ENCODE data around the gene CYB5R4.
"Not testable (repeated sequence)": the region's sequence is repeated elsewhere in the genome, so short reads cannot be mapped to it uniquely, and the experiment has no call there.

Gene CYB5R4

GRCh38 chr6:83917001-83917400, 57.5 kb downstream of the CYB5R4 start:
- Mint-ChIP-seq H3K9me3 (no peaks in the 10 kb centered on the region), H3K27ac (no peak overlapping the region), H3K36me3 (peaks cover 16% of the 10 kb centered on the region), H3K4me3 (no peak overlapping the region), H3K4me1 (no peaks in the 10 kb centered on the region)
- DNase-seq (ENCODE audit: low spot score in 2 of 2) (no peak), ATAC-seq (peak; percentile 40)

- no peaks in the 10 kb centered on the region for H3K4me1 Mint-ChIP-seq
- ATAC-seq (no peak), DNase-seq (ENCODE audit: low spot score in 2 of 2) (no peak)
- H3K27ac Mint-ChIP-seq = no peak overlapping the region
- peaks cover 39% of the 10 kb centered on the region for H3K36me3 Mint-ChIP-seq
- no peak overlapping the region for H3K4me3 Mint-ChIP-seq
- H3K9me3 Mint-ChIP-seq = no peaks in the 10 kb centered on the region
Observed at GRCh38 chr6:83920017-83920416, 60.5 kb downstream of the CYB5R4 start.

GRCh38 chr6:83921315-83921714, 61.8 kb downstream of the CYB5R4 start:
- H3K4me1 Mint-ChIP-seq = no peaks in the 10 kb centered on the region
- H3K27ac Mint-ChIP-seq = no peak overlapping the region
- H3K36me3 Mint-ChIP-seq = peaks cover 49% of the 10 kb centered on the region
- H3K9me3 Mint-ChIP-seq = no peaks in the 10 kb centered on the region
- DNase-seq (ENCODE audit: low spot score in 2 of 2) (no peak), ATAC-seq (no peak)
- H3K4me3 Mint-ChIP-seq = no peak overlapping the region

- H3K27ac Mint-ChIP-seq = no peak overlapping the region
- no peaks in the 10 kb centered on the region for H3K9me3 Mint-ChIP-seq
- no peak overlapping the region for H3K4me3 Mint-ChIP-seq
- no peak for ATAC-seq
- no peaks in the 10 kb centered on the region for H3K4me1 Mint-ChIP-seq
- H3K36me3 Mint-ChIP-seq = peaks cover 66% of the 10 kb centered on the region
- no peak for DNase-seq (ENCODE audit: low spot score in 2 of 2)
Observed at GRCh38 chr6:83927470-83927869, 68.0 kb downstream of the CYB5R4 start.

GRCh38 chr6:83928286-83928685, 68.8 kb downstream of the CYB5R4 start:
- DNase-seq (ENCODE audit: low spot score in 2 of 2) (no peak), ATAC-seq (no peak)
- Mint-ChIP-seq H3K27ac (no peak overlapping the region), H3K4me3 (no peak overlapping the region), H3K4me1 (no peaks in the 10 kb centered on the region), H3K9me3 (no peaks in the 10 kb centered on the region), H3K36me3 (peaks cover 58% of the 10 kb centered on the region)

- ATAC-seq; H3K4me3 Mint-ChIP-seq; H3K36me3 Mint-ChIP-seq; DNase-seq (ENCODE audit: low spot score in 2 of 2); H3K4me1 Mint-ChIP-seq; H3K27ac Mint-ChIP-seq: not testable (repeated sequence)
- peaks cover 31% of the 10 kb centered on the region for H3K9me3 Mint-ChIP-seq
Observed at GRCh38 chr6:83946201-83946833, 86.8 kb downstream of the CYB5R4 start.

- not testable (repeated sequence) for ATAC-seq; H3K27ac Mint-ChIP-seq; H3K36me3 Mint-ChIP-seq; H3K4me3 Mint-ChIP-seq; DNase-seq (ENCODE audit: low spot score in 2 of 2); H3K4me1 Mint-ChIP-seq
- peaks cover 31% of the 10 kb centered on the region for H3K9me3 Mint-ChIP-seq
Observed at GRCh38 chr6:83947983-83948382, 88.5 kb downstream of the CYB5R4 start.

- H3K36me3 Mint-ChIP-seq = no peaks in the 10 kb centered on the region
- peaks cover 27% of the 10 kb centered on the region for H3K9me3 Mint-ChIP-seq
- ATAC-seq (no peak), DNase-seq (ENCODE audit: low spot score in 2 of 2) (no peak)
- H3K4me3 Mint-ChIP-seq = no peak overlapping the region
- H3K27ac Mint-ChIP-seq = no peak overlapping the region
- H3K4me1 Mint-ChIP-seq = peaks cover 6% of the 10 kb centered on the region
Observed at GRCh38 chr6:83948851-83949250, 89.4 kb downstream of the CYB5R4 start.

- DNase-seq (ENCODE audit: low spot score in 2 of 2); H3K27ac Mint-ChIP-seq; H3K4me1 Mint-ChIP-seq; ATAC-seq; H3K4me3 Mint-ChIP-seq: not testable (repeated sequence)
- Mint-ChIP-seq H3K36me3 (peaks cover 14% of the 10 kb centered on the region), H3K9me3 (peaks cover 16% of the 10 kb centered on the region)
Observed at GRCh38 chr6:83951423-83951822, 91.9 kb downstream of the CYB5R4 start.

GRCh38 chr6:83952830-83953229, 93.3 kb downstream of the CYB5R4 start:
- Mint-ChIP-seq H3K9me3 (peaks cover 5% of the 10 kb centered on the region), H3K36me3 (peaks cover 24% of the 10 kb centered on the region), H3K4me1 (peaks cover 6% of the 10 kb centered on the region), H3K27ac (no peak overlapping the region), H3K4me3 (no peak overlapping the region)
- DNase-seq (ENCODE audit: low spot score in 2 of 2) = no peak
- ATAC-seq = no peak

- no peak for DNase-seq (ENCODE audit: low spot score in 2 of 2)
- peaks cover 32% of the 10 kb centered on the region for H3K36me3 Mint-ChIP-seq
- H3K4me1 Mint-ChIP-seq = peaks cover 12% of the 10 kb centered on the region
- no peak overlapping the region for H3K27ac Mint-ChIP-seq
- H3K4me3 Mint-ChIP-seq = no peak overlapping the region
- ATAC-seq = no peak
- H3K9me3 Mint-ChIP-seq = no peaks in the 10 kb centered on the region
Observed at GRCh38 chr6:83954371-83954770, 94.9 kb downstream of the CYB5R4 start.

- peaks cover 6% of the 10 kb centered on the region for H3K4me1 Mint-ChIP-seq
- no peak overlapping the region for H3K4me3 Mint-ChIP-seq
- no peaks in the 10 kb centered on the region for H3K9me3 Mint-ChIP-seq
- no peak for DNase-seq (ENCODE audit: low spot score in 2 of 2)
- peaks cover 58% of the 10 kb centered on the region for H3K36me3 Mint-ChIP-seq
- ATAC-seq = no peak
- no peak overlapping the region for H3K27ac Mint-ChIP-seq
Observed at GRCh38 chr6:83958241-83958685, 98.8 kb downstream of the CYB5R4 start.

GRCh38 chr6:83960664-83961063, 101.2 kb downstream of the CYB5R4 start:
- Mint-ChIP-seq H3K9me3 (peaks cover 9% of the 10 kb centered on the region), H3K4me3 (no peak overlapping the region), H3K36me3 (peaks cover 57% of the 10 kb centered on the region), H3K27ac (no peak overlapping the region), H3K4me1 (peaks cover 6% of the 10 kb centered on the region)
- peak; percentile 61 for ATAC-seq
- DNase-seq (ENCODE audit: low spot score in 2 of 2) = no peak

- no peak for ATAC-seq
- Mint-ChIP-seq H3K27ac (no peak overlapping the region), H3K4me3 (no peak overlapping the region), H3K9me3 (peaks cover 13% of the 10 kb centered on the region), H3K4me1 (peaks cover 6% of the 10 kb centered on the region), H3K36me3 (peaks cover 41% of the 10 kb centered on the region)
- no peak for DNase-seq (ENCODE audit: low spot score in 2 of 2)
Observed at GRCh38 chr6:83962582-83962981, 103.1 kb downstream of the CYB5R4 start.

GRCh38 chr6:83966539-83966938, 107.0 kb downstream of the CYB5R4 start:
- Mint-ChIP-seq H3K4me3 (no peak overlapping the region), H3K4me1 (no peaks in the 10 kb centered on the region), H3K27ac (no peak overlapping the region), H3K36me3 (peaks cover 13% of the 10 kb centered on the region), H3K9me3 (peaks cover 20% of the 10 kb centered on the region)
- ATAC-seq = no peak
- no peak for DNase-seq (ENCODE audit: low spot score in 2 of 2)

- H3K4me1 Mint-ChIP-seq = no peaks in the 10 kb centered on the region
- peaks cover 11% of the 10 kb centered on the region for H3K9me3 Mint-ChIP-seq
- no peak overlapping the region for H3K4me3 Mint-ChIP-seq
- DNase-seq (ENCODE audit: low spot score in 2 of 2) = no peak
- H3K36me3 Mint-ChIP-seq = no peaks in the 10 kb centered on the region
- ATAC-seq = no peak
- no peak overlapping the region for H3K27ac Mint-ChIP-seq
Observed at GRCh38 chr6:83970582-83970981, 111.1 kb downstream of the CYB5R4 start.

All from stimulated activated effector memory CD8-positive, alpha-beta T cell treated with anti-CD3 and anti-CD28 coated beads, Interleukin-12 subunit alpha, Interleukin-12 subunit beta, amount 100 ng/mL, for 72 hours (primary cell).